HepG2 (cell line): Measurements from ENCODE around the gene NPDC1. TPM values are rescaled to one million over a fixed set of nuclear protein-coding genes. Genes with fewer than 3 reads are reported as not detected.

Experiments used
- ATAC-seq: fragments of 200-7000 bp; cut with Tn5 transposase; 3 replicates; pipeline ENCODE4 v1.9.1; 2020; ENCODE audit warnings: mild to moderate bottlenecking, moderate library complexity
- BruUV-seq: library from RNA; stranded (reverse); fragments of 400-500 nt; replicated peaks from 2 replicates; lab custom pipeline; 2021; lab: Mats Ljungman, UMichigan
- CTCF ChIA-PET: fragments of 300-600 bp; formaldehyde crosslinking; extraction: SDS; loops from one replicate; lab custom pipeline; 2021; ENCODE audit warnings: low total read pairs, inconsistent platforms, low intra/inter-chr PET ratio; lab: Yijun Ruan, JAX
- POLR2A ChIA-PET: fragments of 350-600 bp; sonication (Branson Sonifier 250); formaldehyde crosslinking; loops from one replicate; lab custom pipeline; 2020; ENCODE audit warnings: antibody characterized with exemption, inconsistent platforms; lab: Yijun Ruan, JAX
- DNase-seq: peaks from one replicate; pipeline ENCODE4 v3.0.0-alpha.2; 2015; ENCODE audit warnings: low spot score
- FAIRE-seq: peaks from 3 replicates; lab custom pipeline; 2011; peaks lifted over from hg19 to GRCh38; lab: Jason Lieb, UNC
- H2AFZ ChIP-seq: one replicate; pipeline ENCODE4 v1.6.1; 2011; ENCODE audit warnings: low read length, inconsistent platforms
- H3K27ac ChIP-seq: fragments of 300-600 bp; 3 replicates; pipeline ENCODE4 v1.8.0; 2011; ENCODE audit warnings: mixed run types, mild to moderate bottlenecking, mixed read lengths, low read length, inconsistent platforms; ENCODE audit not compliant: insufficient read depth; ENCODE audit errors: extremely low read length
- H3K27me3 ChIP-seq, 2 experiments: fragments of 200-600 bp in 1 of 2; 2 replicates in 1 of 2; 3 replicates in 1 of 2; pipeline versions ENCODE4 v1.6.0 to v1.8.0; 2011; ENCODE audit warnings: low read length in 2 of 2, mild to moderate bottlenecking in 2 of 2, moderate library complexity in 2 of 2, inconsistent platforms in 1 of 2; ENCODE audit not compliant: insufficient read depth in 2 of 2, control insufficient read depth in 1 of 2
- H3K36me3 ChIP-seq, 2 experiments: fragments of 200-600 bp in 1 of 2; replicated peaks in 1 of 2; 2 replicates in 1 of 2; 3 replicates in 1 of 2; pipeline versions ENCODE4 v1.5.1 to v1.8.0; 2011; ENCODE audit warnings: low read length in 2 of 2, inconsistent platforms in 1 of 2; ENCODE audit not compliant: insufficient read depth in 2 of 2, control insufficient read depth in 1 of 2
- H3K4me1 ChIP-seq: 2 replicates; pipeline ENCODE4 v1.5.1; 2012; ENCODE audit warnings: low read length, inconsistent platforms; ENCODE audit not compliant: insufficient read depth
- H3K4me2 ChIP-seq: 2 replicates; pipeline ENCODE4 v1.6.0; 2011; ENCODE audit warnings: low read depth, low read length, inconsistent platforms
- H3K4me3 ChIP-seq, 3 experiments: fragments of 200-600 bp in 1 of 3; sonication (generic), shearing (Covaris generic) in 1 of 3; replicated peaks in 1 of 3; 2 replicates each; pipeline ENCODE4 v1.5.1; 2011 to 2016; ENCODE audit warnings: low read length in 3 of 3, inconsistent platforms in 2 of 3, low read depth in 2 of 3, mild to moderate bottlenecking in 2 of 3, control low read depth in 1 of 3, mixed read lengths in 1 of 3; ENCODE audit not compliant: insufficient read depth in 1 of 3
- H3K79me2 ChIP-seq: one replicate; pipeline ENCODE4 v1.6.1; 2011; ENCODE audit warnings: low read length, inconsistent platforms; ENCODE audit not compliant: insufficient read depth
- H3K9ac ChIP-seq: 2 replicates; pipeline ENCODE4 v1.6.0; 2011; ENCODE audit warnings: mild to moderate bottlenecking, low read depth, low read length, inconsistent platforms; ENCODE audit not compliant: insufficient read depth
- H3K9me3 ChIP-seq: 2 replicates; pipeline ENCODE4 v1.5.1; 2012; ENCODE audit warnings: mild to moderate bottlenecking, low read length
- H4K20me1 ChIP-seq: 2 replicates; pipeline ENCODE4 v1.6.0; 2011; ENCODE audit warnings: inconsistent platforms, mild to moderate bottlenecking, low read length, moderate library complexity; ENCODE audit not compliant: insufficient read depth
- GPN1 ChIP-seq: sonication (generic); formaldehyde crosslinking; IDR thresholded peaks from 2 replicates; pipeline ENCODE4 v1.5.1; 2020; ENCODE audit warnings: missing genetic modification reagents, borderline replicate concordance
- PHF5A ChIP-seq: IDR thresholded peaks from one replicate; pipeline ENCODE4 v1.6.1; 2018; ENCODE audit warnings: low read depth, missing genetic modification reagents; ENCODE audit not compliant: unreplicated experiment
- WGBS: methylation state at CpG from one replicate; pipeline ENCODE4 v1.1.6; 2017; ENCODE audit warnings: low lambda C conversion rate; 5-methylcytosine and 5-hydroxymethylcytosine counted together
- in situ Hi-C: cut with HindIII; loops from 2 replicates; pipeline ENCODE4 v1.10.0; 2017; ENCODE audit warnings: low pct_unique_long_range_greater_than_20kb; ENCODE audit not compliant: extremely low pct_ligation_motif_present
- intact Hi-C: fragments of 100-400 bp; cut with micrococcal nuclease; formaldehyde crosslinking; loops from one replicate; pipeline ENCODE4 v1.10.0; 2022; ENCODE audit not compliant: unreplicated experiment
- polyA plus RNA-seq, 8 experiments: library from polyadenylated mRNA; depleted of rRNA in 3 of 8; stranded (reverse) in 7 of 8; unstranded in 1 of 8; fragments of >200 nt; fragmentation: Illumina TruSeq in 4 of 8; extraction: Trizol in 4 of 8; gene quantifications; 2 replicates each; pipeline versions ENCODE4 v1.2.1 to v1.2.3, GENCODE V29; 2011 to 2016; ENCODE audit warnings: low read depth in 4 of 8, missing spikeins in 1 of 8, mixed read lengths in 1 of 8; ENCODE audit not compliant: insufficient read depth in 1 of 8
- total RNA-seq, 5 experiments: library from RNA; depleted of rRNA; stranded (reverse); fragments of >200 nt; fragmentation: Illumina TruSeq; extraction: Trizol; gene quantifications; 2 replicates each; pipeline ENCODE4 v1.2.3, GENCODE V29; 2016; ENCODE audit warnings: low read depth in 1 of 5
- TF ChIP-seq, protein P1 (sequence below): sonication (generic); formaldehyde crosslinking; IDR thresholded peaks from 2 replicates; pipeline ENCODE4 v1.5.0; 2020; ENCODE audit warnings: mild to moderate bottlenecking, missing genetic modification reagents, moderate library complexity
- TF ChIP-seq, protein P2 (sequence below): sonication (generic); formaldehyde crosslinking; IDR thresholded peaks from 2 replicates; pipeline ENCODE4 v1.8.0; 2023; ENCODE audit warnings: mild to moderate bottlenecking, missing genetic modification reagents

The NPDC1 gene
- total and polyA plus RNA-seq, 2 of the 13 experiments (the other 11 are each of a cell fraction or from before 2014, with no cell fraction given): 0.84 to 5.4 TPM

DNA sequence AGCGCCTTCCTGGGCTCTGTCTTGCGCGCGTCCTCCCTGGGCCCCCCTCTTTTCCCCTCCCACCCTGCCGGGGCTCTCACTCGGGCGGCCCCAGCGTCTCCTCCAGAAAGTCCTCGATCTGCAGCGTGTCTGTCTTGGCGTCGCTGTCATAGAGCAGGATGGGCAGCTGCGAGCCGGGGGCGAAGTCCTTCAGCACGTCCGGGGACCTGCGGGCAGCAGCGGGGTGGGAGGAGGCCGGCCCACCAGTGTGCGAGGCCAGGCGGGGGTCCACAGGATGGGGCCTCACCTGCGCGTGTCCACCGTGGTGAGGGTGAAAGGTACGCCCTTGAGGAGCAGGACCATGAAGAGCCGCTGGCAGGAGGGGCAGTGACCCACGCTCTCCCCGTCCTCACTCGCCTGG lies 50.6 kb downstream of the NPDC1 start (continued):
- TF ChIP-seq, protein P1, sequence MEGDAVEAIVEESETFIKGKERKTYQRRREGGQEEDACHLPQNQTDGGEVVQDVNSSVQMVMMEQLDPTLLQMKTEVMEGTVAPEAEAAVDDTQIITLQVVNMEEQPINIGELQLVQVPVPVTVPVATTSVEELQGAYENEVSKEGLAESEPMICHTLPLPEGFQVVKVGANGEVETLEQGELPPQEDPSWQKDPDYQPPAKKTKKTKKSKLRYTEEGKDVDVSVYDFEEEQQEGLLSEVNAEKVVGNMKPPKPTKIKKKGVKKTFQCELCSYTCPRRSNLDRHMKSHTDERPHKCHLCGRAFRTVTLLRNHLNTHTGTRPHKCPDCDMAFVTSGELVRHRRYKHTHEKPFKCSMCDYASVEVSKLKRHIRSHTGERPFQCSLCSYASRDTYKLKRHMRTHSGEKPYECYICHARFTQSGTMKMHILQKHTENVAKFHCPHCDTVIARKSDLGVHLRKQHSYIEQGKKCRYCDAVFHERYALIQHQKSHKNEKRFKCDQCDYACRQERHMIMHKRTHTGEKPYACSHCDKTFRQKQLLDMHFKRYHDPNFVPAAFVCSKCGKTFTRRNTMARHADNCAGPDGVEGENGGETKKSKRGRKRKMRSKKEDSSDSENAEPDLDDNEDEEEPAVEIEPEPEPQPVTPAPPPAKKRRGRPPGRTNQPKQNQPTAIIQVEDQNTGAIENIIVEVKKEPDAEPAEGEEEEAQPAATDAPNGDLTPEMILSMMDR: no peak
- TF ChIP-seq GPN1 (CRISPR knock-in tag): no peak

- H3K4me1 ChIP-seq: peaks cover 67% of the 10 kb centered on the region
- WGBS: 97% methylated on average over 30 of the region's 40 CpGs
- no peak overlapping the region for H3K9ac ChIP-seq
- no peak for TF ChIP-seq PHF5A (CRISPR knock-in tag)
- TF ChIP-seq, protein P2, sequence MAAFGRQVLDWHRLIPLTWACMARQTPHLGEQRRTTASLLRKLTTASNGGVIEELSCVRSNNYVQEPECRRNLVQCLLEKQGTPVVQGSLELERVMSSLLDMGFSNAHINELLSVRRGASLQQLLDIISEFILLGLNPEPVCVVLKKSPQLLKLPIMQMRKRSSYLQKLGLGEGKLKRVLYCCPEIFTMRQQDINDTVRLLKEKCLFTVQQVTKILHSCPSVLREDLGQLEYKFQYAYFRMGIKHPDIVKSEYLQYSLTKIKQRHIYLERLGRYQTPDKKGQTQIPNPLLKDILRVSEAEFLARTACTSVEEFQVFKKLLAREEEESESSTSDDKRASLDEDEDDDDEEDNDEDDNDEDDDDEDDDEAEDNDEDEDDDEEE (CRISPR knock-in tag): no peak
- no peak overlapping the region for H3K4me2 ChIP-seq
- in situ Hi-C loops: no loop called here
- H3K27me3 ChIP-seq: no peaks in the 10 kb centered on the region
- no TSS peak for BruUV-seq
- DNase-seq (no peak), ATAC-seq (no peak), FAIRE-seq (no peak)
- intact Hi-C loops: no loop called here
- H3K4me3 ChIP-seq: no peak overlapping the region
- no peaks in the 10 kb centered on the region for H3K36me3 ChIP-seq
- POLR2A ChIA-PET: no interaction called here
- no peak overlapping the region for H2AFZ ChIP-seq
- no peak overlapping the region for H3K27ac ChIP-seq
- H3K9me3 ChIP-seq: no peaks in the 10 kb centered on the region
- H3K79me2 ChIP-seq: peaks cover 5% of the 10 kb centered on the region
- CTCF ChIA-PET: no interaction called here
- H4K20me1 ChIP-seq: no peaks in the 10 kb centered on the region
Observed at GRCh38 chr9:136994888-136995230, 51.1 kb downstream of the NPDC1 start.
